ENCODE results near the gene PLCB1.

The PLCB1 gene

DNA sequence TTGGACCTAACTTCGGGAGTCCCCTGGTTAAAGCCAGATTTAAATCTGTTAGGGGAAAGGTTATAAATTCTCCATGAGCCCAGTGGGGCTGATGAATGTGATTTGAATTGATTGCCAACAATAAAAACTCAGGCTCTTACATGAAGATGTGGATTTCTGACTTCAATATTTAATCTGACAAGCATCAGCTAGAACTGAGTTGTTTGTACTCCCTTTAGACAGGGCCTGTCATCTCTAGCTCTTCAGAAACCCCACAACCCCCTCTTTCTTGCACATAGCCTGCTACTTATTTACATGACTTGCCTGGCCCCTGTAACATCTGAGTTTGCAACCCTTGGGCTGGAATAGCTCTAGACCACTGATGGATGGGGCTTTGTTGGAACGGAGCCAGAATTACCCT, 745.2 kb downstream of the PLCB1 start:
- DNase-seq (ENCODE audit: low read depth) = no peak
- no peak for TF ChIP-seq MYC (IDR thresholded peaks at IDR 0.05; ENCODE audit: low read depth, low read length)
- TF ChIP-seq, protein P1, sequence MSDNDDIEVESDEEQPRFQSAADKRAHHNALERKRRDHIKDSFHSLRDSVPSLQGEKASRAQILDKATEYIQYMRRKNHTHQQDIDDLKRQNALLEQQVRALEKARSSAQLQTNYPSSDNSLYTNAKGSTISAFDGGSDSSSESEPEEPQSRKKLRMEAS (IDR thresholded peaks at IDR 0.05; ENCODE audit: low read depth, low read length) = no peak
- no peak for TF ChIP-seq POLR2A (IDR thresholded peaks at IDR 0.05; ENCODE audit: extremely low read depth, insufficient read length)
- TF ChIP-seq, protein P2, sequence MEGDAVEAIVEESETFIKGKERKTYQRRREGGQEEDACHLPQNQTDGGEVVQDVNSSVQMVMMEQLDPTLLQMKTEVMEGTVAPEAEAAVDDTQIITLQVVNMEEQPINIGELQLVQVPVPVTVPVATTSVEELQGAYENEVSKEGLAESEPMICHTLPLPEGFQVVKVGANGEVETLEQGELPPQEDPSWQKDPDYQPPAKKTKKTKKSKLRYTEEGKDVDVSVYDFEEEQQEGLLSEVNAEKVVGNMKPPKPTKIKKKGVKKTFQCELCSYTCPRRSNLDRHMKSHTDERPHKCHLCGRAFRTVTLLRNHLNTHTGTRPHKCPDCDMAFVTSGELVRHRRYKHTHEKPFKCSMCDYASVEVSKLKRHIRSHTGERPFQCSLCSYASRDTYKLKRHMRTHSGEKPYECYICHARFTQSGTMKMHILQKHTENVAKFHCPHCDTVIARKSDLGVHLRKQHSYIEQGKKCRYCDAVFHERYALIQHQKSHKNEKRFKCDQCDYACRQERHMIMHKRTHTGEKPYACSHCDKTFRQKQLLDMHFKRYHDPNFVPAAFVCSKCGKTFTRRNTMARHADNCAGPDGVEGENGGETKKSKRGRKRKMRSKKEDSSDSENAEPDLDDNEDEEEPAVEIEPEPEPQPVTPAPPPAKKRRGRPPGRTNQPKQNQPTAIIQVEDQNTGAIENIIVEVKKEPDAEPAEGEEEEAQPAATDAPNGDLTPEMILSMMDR (IDR thresholded peaks at IDR 0.05; ENCODE audit: low read depth, low read length) = no peak
- no peak overlapping the region for H3K4me3 ChIP-seq (ENCODE audit: low read depth, low read length)

DNA sequence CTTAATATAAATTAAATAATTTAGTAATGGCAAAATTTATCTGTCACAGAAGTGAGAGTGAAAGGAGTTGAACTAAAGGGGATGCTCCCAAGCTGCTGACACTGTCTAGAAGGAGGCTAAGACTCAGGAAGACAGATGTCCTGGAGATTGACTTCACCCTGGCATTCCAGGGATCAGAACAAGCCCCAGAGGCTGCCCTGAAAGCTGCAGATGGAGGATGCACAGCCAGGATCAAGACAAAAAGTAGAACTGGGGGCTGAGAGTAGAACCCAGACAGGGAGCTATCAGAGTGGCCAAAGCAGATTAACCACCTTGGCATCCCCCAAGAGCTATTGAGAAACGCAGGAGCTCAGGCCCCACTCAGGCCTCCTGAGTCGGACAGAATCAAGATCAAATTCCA, 747.6 kb downstream of the PLCB1 start:
- H3K4me3 ChIP-seq (ENCODE audit: low read depth, low read length) = no peak overlapping the region
- DNase-seq (ENCODE audit: low read depth) = no peak
- TF ChIP-seq, protein P1 (IDR thresholded peaks at IDR 0.05; ENCODE audit: low read depth, low read length) = no peak
- no peak for TF ChIP-seq MYC (IDR thresholded peaks at IDR 0.05; ENCODE audit: low read depth, low read length)

DNA sequence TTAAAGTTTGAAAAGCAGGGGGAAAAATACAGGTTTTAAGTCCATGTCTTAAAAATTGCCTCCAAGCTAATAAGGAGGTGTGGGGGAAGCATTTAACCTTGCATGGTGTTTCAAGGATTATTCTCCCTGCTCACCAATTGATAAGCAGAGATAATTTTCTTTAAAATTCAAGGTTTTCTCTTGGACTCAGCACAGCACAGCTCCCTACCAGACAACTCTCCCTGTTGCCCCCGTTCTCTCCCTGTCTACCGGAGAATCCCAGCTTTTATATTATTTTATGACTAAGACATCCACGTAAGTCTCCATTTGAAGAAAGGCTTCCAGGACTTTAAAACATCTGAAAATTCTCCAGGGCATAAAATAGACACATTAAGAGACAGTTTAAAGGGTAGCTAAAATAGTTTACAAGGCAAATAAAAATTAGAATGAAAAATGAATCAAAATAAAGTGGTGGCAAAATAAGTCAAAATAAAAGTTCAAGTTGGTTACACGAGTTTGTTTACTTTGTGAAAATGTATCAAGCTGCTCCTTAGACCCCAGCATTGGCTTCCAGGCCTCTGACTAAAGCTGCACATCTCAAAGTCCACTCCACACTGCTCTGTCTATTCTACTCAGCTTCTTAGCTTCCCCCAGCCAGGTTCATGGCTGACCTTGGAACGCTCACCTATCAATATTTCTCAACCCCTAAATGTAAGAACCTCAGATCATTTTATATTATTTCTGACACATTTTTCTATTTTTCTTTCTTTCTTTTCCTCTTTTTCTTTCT, 748.2 kb downstream of the PLCB1 start:
- TF ChIP-seq, protein P2 (IDR thresholded peaks at IDR 0.05; ENCODE audit: low read depth, low read length) = no peak
- TF ChIP-seq POLR2A (IDR thresholded peaks at IDR 0.05; ENCODE audit: extremely low read depth, insufficient read length) = no peak
- no peak for TF ChIP-seq MYC (IDR thresholded peaks at IDR 0.05; ENCODE audit: low read depth, low read length)
- TF ChIP-seq, protein P1 (IDR thresholded peaks at IDR 0.05; ENCODE audit: low read depth, low read length) = no peak
- no peak overlapping the region for H3K4me3 ChIP-seq (ENCODE audit: low read depth, low read length)
- no peak for DNase-seq (ENCODE audit: low read depth)

DNA sequence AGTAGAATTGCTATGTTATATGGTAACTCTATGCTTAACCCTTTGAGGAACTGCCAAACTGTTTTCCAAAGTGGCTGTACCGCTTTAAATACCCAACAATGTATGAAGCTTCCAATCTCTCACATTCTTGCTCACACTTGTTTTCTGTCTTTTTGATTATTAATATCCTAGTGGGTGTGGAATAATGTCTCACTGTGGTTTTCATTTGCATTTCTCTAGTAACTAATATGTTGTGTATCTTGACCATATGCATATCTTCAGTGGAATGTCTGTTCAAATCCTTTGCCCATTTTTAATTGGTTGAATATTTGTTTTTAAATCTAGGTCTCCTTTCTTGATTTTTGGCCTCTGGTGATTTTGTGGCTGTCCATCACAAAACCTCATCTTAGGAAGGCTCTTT, 759.0 kb downstream of the PLCB1 start:
- no peak for TF ChIP-seq MYC (IDR thresholded peaks at IDR 0.05; ENCODE audit: low read depth, low read length)
- TF ChIP-seq, protein P1 (IDR thresholded peaks at IDR 0.05; ENCODE audit: low read depth, low read length) = no peak
- TF ChIP-seq, protein P2 (IDR thresholded peaks at IDR 0.05; ENCODE audit: low read depth, low read length) = no peak
- no peak for TF ChIP-seq POLR2A (IDR thresholded peaks at IDR 0.05; ENCODE audit: extremely low read depth, insufficient read length)

DNA sequence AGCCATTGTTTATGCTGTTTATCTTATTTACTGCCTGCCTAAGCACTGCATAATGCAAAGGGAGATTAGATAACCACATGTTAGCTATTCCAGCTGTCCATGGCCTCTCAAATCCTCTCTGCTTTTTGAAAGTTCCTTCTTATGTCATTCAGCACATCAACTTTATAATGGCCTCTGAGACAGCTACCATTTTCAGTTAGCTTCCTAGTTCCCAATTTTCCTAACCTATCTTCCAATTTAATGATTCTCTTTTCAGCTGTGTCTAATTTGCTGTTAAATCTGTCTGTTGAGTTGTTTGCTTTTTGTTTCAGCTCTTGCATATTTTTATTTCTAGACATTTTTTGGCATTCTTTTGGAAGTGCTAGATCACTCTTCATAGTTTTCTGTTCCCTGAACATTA, 763.4 kb downstream of the PLCB1 start:
- no peak overlapping the region for H3K4me3 ChIP-seq (ENCODE audit: low read depth, low read length)
- DNase-seq (ENCODE audit: low read depth) = no peak
- TF ChIP-seq POLR2A (IDR thresholded peaks at IDR 0.05; ENCODE audit: extremely low read depth, insufficient read length) (no peak), MYC (IDR thresholded peaks at IDR 0.05; ENCODE audit: low read depth, low read length) (no peak)
- TF ChIP-seq, protein P2 (IDR thresholded peaks at IDR 0.05; ENCODE audit: low read depth, low read length) = no peak
- TF ChIP-seq, protein P1 (IDR thresholded peaks at IDR 0.05; ENCODE audit: low read depth, low read length) = no peak

More for the DNA sequence above, 759.0 kb downstream of the PLCB1 start:
- no peak for DNase-seq (ENCODE audit: low read depth)
- H3K4me3 ChIP-seq (ENCODE audit: low read depth, low read length) = no peak overlapping the region

DNA sequence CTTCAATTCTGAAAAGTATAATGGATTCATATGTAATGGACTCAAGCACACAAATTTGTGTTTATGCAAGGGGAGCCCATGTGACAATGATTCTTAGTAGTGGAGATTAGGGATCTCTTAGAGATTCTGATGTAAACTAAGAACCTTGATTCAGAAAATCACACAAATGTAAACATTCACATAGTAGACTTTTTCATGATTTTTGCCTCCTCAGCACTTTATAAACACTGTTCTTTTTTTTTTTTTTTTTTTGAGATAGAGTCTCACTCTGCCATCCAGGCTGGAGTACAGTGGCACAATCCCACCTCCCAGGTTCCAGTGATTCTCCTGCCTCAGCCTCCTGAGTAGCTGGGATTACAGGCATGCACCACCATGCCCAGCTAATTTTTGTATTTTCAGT, 766.8 kb downstream of the PLCB1 start:
- H3K4me3 ChIP-seq (ENCODE audit: low read depth, low read length) = no peak overlapping the region
- DNase-seq (ENCODE audit: low read depth) = no peak
- TF ChIP-seq MYC (IDR thresholded peaks at IDR 0.05; ENCODE audit: low read depth, low read length) (no peak), POLR2A (IDR thresholded peaks at IDR 0.05; ENCODE audit: extremely low read depth, insufficient read length) (no peak)
- TF ChIP-seq, protein P2 (IDR thresholded peaks at IDR 0.05; ENCODE audit: low read depth, low read length) = no peak
- TF ChIP-seq, protein P1 (IDR thresholded peaks at IDR 0.05; ENCODE audit: low read depth, low read length) = no peak
